B cell (primary cell): Measurements from ENCODE around the gene PDCD2L. TPM values are rescaled to one million over a fixed set of nuclear protein-coding genes. Genes with fewer than 3 reads are reported as not detected.

Experiments used
- ATAC-seq: fragments of 200-7000 bp; cut with Tn5 transposase; one replicate; pipeline ENCODE4 v1.10.0; 2021; ENCODE audit warnings: low read depth, mild to moderate bottlenecking, moderate number of reproducible peaks, moderate library complexity
- CTCF ChIA-PET: fragments of 350-600 bp; sonication (Branson Sonifier 250); formaldehyde crosslinking; loops from one replicate; lab custom pipeline; 2021; ENCODE audit warnings: antibody characterized with exemption, inconsistent platforms; lab: Charles Lee
- POLR2A ChIA-PET: fragments of 350-600 bp; sonication (Branson Sonifier 250); formaldehyde crosslinking; loops from one replicate; lab custom pipeline; 2021; ENCODE audit warnings: antibody characterized with exemption; lab: Charles Lee
- DNase-seq: peaks from one replicate; pipeline ENCODE4 v3.0.0; 2013
- H2AFZ ChIP-seq: 2 replicates; pipeline ENCODE4 v1.6.1; 2012; ENCODE audit warnings: mild to moderate bottlenecking, low read depth, low read length; ENCODE audit not compliant: insufficient read depth, poor library complexity, severe bottlenecking
- H3K27ac ChIP-seq, 2 donors: 1 replicate in 1 of 2; 2 replicates in 1 of 2; pipeline ENCODE4 v1.5.1; 2012 to 2013; ENCODE audit warnings: low read length in 2 of 2, mild to moderate bottlenecking in 2 of 2, moderate library complexity in 1 of 2
- H3K27me3 ChIP-seq, 4 experiments: fragments of 200-600 bp in 1 of 4; sonication (generic) in 1 of 4; replicated peaks in 1 of 4; 1 replicate in 2 of 4; 2 replicates in 2 of 4; pipeline versions ENCODE4 v1.6.1 to v1.7.0; 2013 to 2016; ENCODE audit warnings: low read length in 3 of 4, mild to moderate bottlenecking in 2 of 4, mixed read lengths in 1 of 4, moderate library complexity in 1 of 4; ENCODE audit not compliant: insufficient read depth in 4 of 4, control insufficient read depth in 3 of 4; ENCODE audit errors: control extremely low read depth in 1 of 4
- H3K36me3 ChIP-seq, 2 experiments: replicated peaks in 1 of 2; 1 replicate in 1 of 2; 2 replicates in 1 of 2; pipeline versions ENCODE4 v1.6.1 to v1.7.1; 2013; ENCODE audit warnings: low read length in 1 of 2; ENCODE audit not compliant: insufficient read depth in 2 of 2, control insufficient read depth in 1 of 2; ENCODE audit errors: control extremely low read depth in 1 of 2, extremely low read depth in 1 of 2
- H3K4me1 ChIP-seq, 2 donors: fragments of 200-600 bp in 1 of 2; sonication (generic) in 1 of 2; 1 replicate in 1 of 2; 2 replicates in 1 of 2; pipeline versions ENCODE4 v1.5.1 to v1.6.1; 2013 to 2017; ENCODE audit warnings: low read length in 2 of 2; ENCODE audit not compliant: control insufficient read depth in 2 of 2, insufficient read depth in 2 of 2
- H3K4me2 ChIP-seq: replicated peaks from 2 replicates; pipeline ENCODE3; 2012; ENCODE audit warnings: mild to moderate bottlenecking, low read depth, low read length; ENCODE audit not compliant: poor library complexity, severe bottlenecking
- H3K4me3 ChIP-seq, 5 experiments: fragments of 200-600 bp in 1 of 5; sonication (generic) in 1 of 5; 1 replicate in 3 of 5; 2 replicates in 2 of 5; pipeline versions ENCODE4 v1.5.1 to v1.7.0; 2011 to 2016; ENCODE audit warnings: low read length in 4 of 5, mild to moderate bottlenecking in 4 of 5, low read depth in 2 of 5, control low read depth in 1 of 5, moderate library complexity in 1 of 5; ENCODE audit not compliant: insufficient read depth in 1 of 5; ENCODE audit errors: control extremely low read depth in 1 of 5, extremely low read depth in 1 of 5
- H3K79me2 ChIP-seq: fragments of 200-600 bp; sonication (generic); one replicate; pipeline ENCODE4 v1.6.0; 2016; ENCODE audit warnings: low read length; ENCODE audit not compliant: control insufficient read depth, insufficient read depth
- H3K9ac ChIP-seq: fragments of 200-600 bp; sonication (generic); 2 replicates; pipeline ENCODE4 v1.6.1; 2017; ENCODE audit warnings: mild to moderate bottlenecking, low read length, moderate library complexity
- H3K9me3 ChIP-seq, 3 donors: one replicate each; pipeline versions ENCODE4 v1.6.1 to v1.7.1; 2013; ENCODE audit warnings: low read length in 2 of 3; ENCODE audit not compliant: control insufficient read depth in 2 of 3, insufficient read depth in 1 of 3; ENCODE audit errors: control extremely low read depth in 1 of 3
- H4K20me1 ChIP-seq: 2 replicates; pipeline ENCODE4 v1.6.0; 2012; ENCODE audit warnings: mild to moderate bottlenecking, low read length; ENCODE audit not compliant: insufficient read depth, control insufficient read depth, poor library complexity, severe bottlenecking
- H3K27ac Mint-ChIP-seq: one replicate; pipeline ENCODE4 v1.8.0; 2021; ENCODE audit warnings: mixed read lengths
- H3K27me3 Mint-ChIP-seq: one replicate; pipeline ENCODE4 v1.8.0; 2021; ENCODE audit warnings: mixed read lengths
- H3K4me1 Mint-ChIP-seq: one replicate; pipeline ENCODE4 v1.8.0; 2021; ENCODE audit warnings: mixed read lengths
- H3K4me3 Mint-ChIP-seq: one replicate; pipeline ENCODE4 v1.8.0; 2021; ENCODE audit warnings: mixed read lengths
- H3K9me3 Mint-ChIP-seq: one replicate; pipeline ENCODE4 v1.8.0; 2022; ENCODE audit warnings: mixed read lengths; ENCODE audit not compliant: insufficient read depth
- EZH2 ChIP-seq: IDR thresholded peaks from 2 replicates; pipeline ENCODE4 v1.6.1; 2012; ENCODE audit warnings: borderline replicate concordance, low read depth, mild to moderate bottlenecking, moderate library complexity, low read length; ENCODE audit not compliant: insufficient read depth, poor library complexity, severe bottlenecking
- WGBS: methylation state at CpG from one replicate; pipeline ENCODE4 v1.1.5; 2013; ENCODE audit warnings: missing lambda C conversion rate; ENCODE audit not compliant: insufficient coverage; 5-methylcytosine and 5-hydroxymethylcytosine counted together
- intact Hi-C: fragments of 100-400 bp; cut with micrococcal nuclease; formaldehyde crosslinking; loops from one replicate; pipeline ENCODE4 v1.10.0; 2022
- polyA plus RNA-seq: library from polyadenylated mRNA; depleted of rRNA; stranded (reverse); fragments of >200 nt; gene quantifications from 2 replicates; pipeline ENCODE4 v1.2.3, GENCODE V29; 2012
- total RNA-seq, 2 donors: library from RNA; stranded (reverse); fragments of 120-200 nt in 1 of 2; gene quantifications; 1 replicate in 1 of 2; 2 replicates in 1 of 2; pipeline versions ENCODE4 v1.2.3 to v1.2.4, GENCODE V29; 2013 to 2022
- TF ChIP-seq, protein P1 (sequence below): fragments of 200-600 bp; IDR thresholded peaks from one replicate; pipeline ENCODE4 v1.8.0; 2022; ENCODE audit warnings: antibody characterized with exemption, mild to moderate bottlenecking

Gene PDCD2L
- total and polyA plus RNA-seq, 2 donors (not counting 1 experiment from before 2014, with no cell fraction given): 11.3 to 16.7 TPM

DNA sequence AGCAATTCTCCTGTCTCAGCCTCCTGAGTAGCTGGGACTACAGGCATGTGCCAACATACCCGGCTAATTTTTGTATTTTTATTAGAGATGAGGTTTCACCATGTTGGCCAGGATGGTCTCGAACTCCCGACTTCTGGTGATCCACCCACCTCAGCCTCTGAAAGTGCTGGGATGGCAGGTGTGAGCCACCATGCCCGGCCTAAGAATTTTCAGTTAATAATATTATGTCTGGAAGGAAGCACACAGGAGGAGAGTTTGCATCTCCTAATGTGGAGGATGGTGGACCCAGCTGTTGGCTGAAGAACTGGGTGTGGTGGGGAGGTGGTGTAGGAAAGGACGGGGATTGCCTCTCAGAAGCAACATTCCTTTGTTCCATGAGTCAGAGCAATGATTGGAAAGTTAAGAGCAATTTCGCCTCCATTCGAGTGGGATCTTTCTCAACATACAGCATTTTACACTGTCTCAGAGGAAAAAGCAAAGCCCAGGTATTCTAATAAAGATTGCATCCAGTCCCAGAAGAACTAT lies 11.9 kb downstream of the PDCD2L start:
- Histone ChIP-seq H3K36me3 (peaks cover 0 to 38% of the 10 kb centered on the region in 2 experiments), H3K9ac (no peak overlapping the region), H3K27ac (no peak overlapping the region), H3K4me3 (no peak overlapping the region), H3K9me3 (no peaks in the 10 kb centered on the region), H3K4me1 (no peaks in the 10 kb centered on the region), H3K27me3 (no peaks in the 10 kb centered on the region), H4K20me1 (no peaks in the 10 kb centered on the region), H3K79me2 (peaks cover 9% of the 10 kb centered on the region), H2AFZ (no peak overlapping the region), H3K4me2 (no peak overlapping the region)
- H3K27ac Mint-ChIP-seq: no peak overlapping the region
- ChIA-PET POLR2A (no interaction called here), CTCF (interaction anchor here (1.5 to 1.6 kb wide), 2 partner anchors 14 kb away, joined by 4 read pairs; no protein-coding TSS in a partner anchor)
- TF ChIP-seq, protein P1, sequence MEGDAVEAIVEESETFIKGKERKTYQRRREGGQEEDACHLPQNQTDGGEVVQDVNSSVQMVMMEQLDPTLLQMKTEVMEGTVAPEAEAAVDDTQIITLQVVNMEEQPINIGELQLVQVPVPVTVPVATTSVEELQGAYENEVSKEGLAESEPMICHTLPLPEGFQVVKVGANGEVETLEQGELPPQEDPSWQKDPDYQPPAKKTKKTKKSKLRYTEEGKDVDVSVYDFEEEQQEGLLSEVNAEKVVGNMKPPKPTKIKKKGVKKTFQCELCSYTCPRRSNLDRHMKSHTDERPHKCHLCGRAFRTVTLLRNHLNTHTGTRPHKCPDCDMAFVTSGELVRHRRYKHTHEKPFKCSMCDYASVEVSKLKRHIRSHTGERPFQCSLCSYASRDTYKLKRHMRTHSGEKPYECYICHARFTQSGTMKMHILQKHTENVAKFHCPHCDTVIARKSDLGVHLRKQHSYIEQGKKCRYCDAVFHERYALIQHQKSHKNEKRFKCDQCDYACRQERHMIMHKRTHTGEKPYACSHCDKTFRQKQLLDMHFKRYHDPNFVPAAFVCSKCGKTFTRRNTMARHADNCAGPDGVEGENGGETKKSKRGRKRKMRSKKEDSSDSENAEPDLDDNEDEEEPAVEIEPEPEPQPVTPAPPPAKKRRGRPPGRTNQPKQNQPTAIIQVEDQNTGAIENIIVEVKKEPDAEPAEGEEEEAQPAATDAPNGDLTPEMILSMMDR: no peak
- no peak for TF ChIP-seq EZH2
- intact Hi-C loops: no loop called here
- H3K4me1 Mint-ChIP-seq: no peaks in the 10 kb centered on the region
- DNase-seq (no peak), ATAC-seq (no peak)
- H3K9me3 Mint-ChIP-seq: no peaks in the 10 kb centered on the region
- no peaks in the 10 kb centered on the region for H3K27me3 Mint-ChIP-seq
- 100% methylated on average over 6 of the region's 7 CpGs for WGBS
- H3K4me3 Mint-ChIP-seq: no peak overlapping the region

DNA sequence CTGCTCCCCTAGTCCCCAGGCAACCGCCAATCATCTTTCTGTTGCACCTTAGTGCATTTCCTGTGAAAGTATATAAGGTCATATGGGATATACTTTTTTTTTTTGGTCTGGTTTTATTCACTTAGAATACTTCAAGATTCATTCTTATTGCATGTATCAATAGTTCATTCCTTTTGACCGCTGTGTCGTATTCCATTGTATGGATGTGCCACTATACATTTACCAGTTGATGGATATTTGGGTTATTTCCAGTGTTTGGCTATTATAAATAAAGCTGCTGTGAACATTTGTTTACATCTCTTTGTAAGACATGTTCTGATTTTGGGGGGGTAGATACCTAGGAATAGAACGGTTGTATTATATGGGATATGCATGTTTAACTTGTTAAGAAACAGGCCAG lies 14.1 kb downstream of the PDCD2L start:
- no peaks in the 10 kb centered on the region for H4K20me1 ChIP-seq
- no peaks in the 10 kb centered on the region for H3K4me1 Mint-ChIP-seq
- no peak overlapping the region for H3K27ac ChIP-seq
- H3K27me3 Mint-ChIP-seq: no peaks in the 10 kb centered on the region
- intact Hi-C loops: no loop called here
- WGBS: no CpG with 5 or more reads among the region's 4 CpGs
- no peak overlapping the region for H3K4me3 Mint-ChIP-seq
- H3K36me3 ChIP-seq: peaks cover 0 to 36% of the 10 kb centered on the region in 2 experiments
- no peaks in the 10 kb centered on the region for H3K4me1 ChIP-seq
- H3K9me3 Mint-ChIP-seq: no peaks in the 10 kb centered on the region
- CTCF ChIA-PET: no interaction called here
- H3K9me3 ChIP-seq: no peaks in the 10 kb centered on the region
- H3K9ac ChIP-seq: no peak overlapping the region
- TF ChIP-seq EZH2: no peak
- TF ChIP-seq, protein P1: no peak
- H3K27me3 ChIP-seq: no peaks in the 10 kb centered on the region
- peaks cover 3% of the 10 kb centered on the region for H3K79me2 ChIP-seq
- H2AFZ ChIP-seq: no peak overlapping the region
- ATAC-seq: no peak
- POLR2A ChIA-PET: no interaction called here
- H3K4me2 ChIP-seq: no peak overlapping the region
- no peak overlapping the region for H3K4me3 ChIP-seq
- DNase-seq: no peak
- H3K27ac Mint-ChIP-seq: no peak overlapping the region
